ENCODE data around the gene SLC27A5. TPM values are rescaled to one million over a fixed set of nuclear protein-coding genes. Genes with fewer than 3 reads are reported as not detected.

SLC27A5 gene
- total and polyA plus RNA-seq, 2 donors (not counting 3 experiments of a cell fraction or from before 2014, with no cell fraction given), result 7.1 to 16.0 TPM

- CTCF ChIA-PET, result interaction anchor here (1.4 to 1.7 kb wide), 3 partner anchors 31 to 36 kb away, joined by 5 to 6 read pairs (median 6); partner anchors contain the start of gene ZBTB45
- Histone ChIP-seq H3K4me3 (replicated peaks in 1 of 3; ENCODE audit: insufficient read depth in 1 of 3, low read depth in 1 of 3, low read length in 3 of 3) (no peak overlapping the region), H3K79me2 (ENCODE audit: control insufficient read depth, insufficient read depth, low read length) (peaks cover 40% of the 10 kb centered on the region), H3K36me3 (ENCODE audit: control insufficient read depth in 2 of 2, extremely low read depth in 1 of 2, insufficient read depth in 2 of 2, low read length in 2 of 2) (peaks cover 14 to 50% of the 10 kb centered on the region in 2 experiments), H2AFZ (ENCODE audit: low read depth, low read length) (no peak overlapping the region), H3K9me1 (replicated peaks; ENCODE audit: control insufficient read depth, extremely low read depth, insufficient read depth, low read length) (no peaks in the 10 kb centered on the region), H3K27me3 (ENCODE audit: control insufficient read depth in 2 of 2, insufficient read depth in 2 of 2, low read length in 2 of 2) (no peaks in the 10 kb centered on the region), H3K27ac (ENCODE audit: insufficient read depth, low read depth, low read length) (no peak overlapping the region), H3K9ac (replicated peaks; ENCODE audit: extremely low read depth, insufficient read depth, low read length) (no peak overlapping the region), H3K4me1 (ENCODE audit: control insufficient read depth, extremely low read depth, insufficient read depth, low read length) (peaks cover 28% of the 10 kb centered on the region), H3K9me3 (replicated peaks; ENCODE audit: control insufficient read depth, insufficient read depth, low read length) (no peaks in the 10 kb centered on the region), H4K20me1 (replicated peaks; ENCODE audit: control insufficient read depth, extremely low read depth, insufficient read depth, low read length) (peaks cover 4% of the 10 kb centered on the region), H3K4me2 (ENCODE audit: insufficient read depth, low read length) (no peak overlapping the region)
- DNase-seq (ENCODE audit: low read depth, low spot score), result no peak
- TF ChIP-seq MYC (IDR thresholded peaks at IDR 0.05; ENCODE audit: low read depth, low read length) (no peak), POLR2A (IDR thresholded peaks at IDR 0.05; ENCODE audit: low read depth, low read length) (no peak), MAX (IDR thresholded peaks at IDR 0.05; ENCODE audit: insufficient read depth, insufficient read length) (no peak), JUN (IDR thresholded peaks at IDR 0.05; ENCODE audit: borderline replicate concordance, insufficient read depth, insufficient read length, low read depth) (no peak), POLR2AphosphoS5 (IDR thresholded peaks at IDR 0.05; ENCODE audit: insufficient read depth, low read depth, low read length) (no peak), FOS (IDR thresholded peaks at IDR 0.05; ENCODE audit: borderline replicate concordance, insufficient read depth, low read length) (no peak), EZH2 (IDR thresholded peaks at IDR 0.05; ENCODE audit: borderline replicate concordance, low read depth, low read length, severe bottlenecking) (no peak), GATA2 (IDR thresholded peaks at IDR 0.05; ENCODE audit: insufficient read depth, insufficient read length, low read depth, low read length) (no peak)
- TF ChIP-seq, protein P1, sequence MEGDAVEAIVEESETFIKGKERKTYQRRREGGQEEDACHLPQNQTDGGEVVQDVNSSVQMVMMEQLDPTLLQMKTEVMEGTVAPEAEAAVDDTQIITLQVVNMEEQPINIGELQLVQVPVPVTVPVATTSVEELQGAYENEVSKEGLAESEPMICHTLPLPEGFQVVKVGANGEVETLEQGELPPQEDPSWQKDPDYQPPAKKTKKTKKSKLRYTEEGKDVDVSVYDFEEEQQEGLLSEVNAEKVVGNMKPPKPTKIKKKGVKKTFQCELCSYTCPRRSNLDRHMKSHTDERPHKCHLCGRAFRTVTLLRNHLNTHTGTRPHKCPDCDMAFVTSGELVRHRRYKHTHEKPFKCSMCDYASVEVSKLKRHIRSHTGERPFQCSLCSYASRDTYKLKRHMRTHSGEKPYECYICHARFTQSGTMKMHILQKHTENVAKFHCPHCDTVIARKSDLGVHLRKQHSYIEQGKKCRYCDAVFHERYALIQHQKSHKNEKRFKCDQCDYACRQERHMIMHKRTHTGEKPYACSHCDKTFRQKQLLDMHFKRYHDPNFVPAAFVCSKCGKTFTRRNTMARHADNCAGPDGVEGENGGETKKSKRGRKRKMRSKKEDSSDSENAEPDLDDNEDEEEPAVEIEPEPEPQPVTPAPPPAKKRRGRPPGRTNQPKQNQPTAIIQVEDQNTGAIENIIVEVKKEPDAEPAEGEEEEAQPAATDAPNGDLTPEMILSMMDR (IDR thresholded peaks at IDR 0.05; ENCODE audit: extremely low read depth in 1 of 2, insufficient read depth in 1 of 2, low read depth in 1 of 2, low read length in 2 of 2), result no peak
- dilution Hi-C loops (cut with MboI; ENCODE audit: extremely low pct_ligation_motif_present, low sequenced_read_pairs), result no loop called here
- FAIRE-seq, result peak; percentile 24
- BruUV-seq (replicated peaks), result no TSS peak
- POLR2A ChIA-PET, result no interaction called here
- intact Hi-C loops (cut with micrococcal nuclease), result no loop called here
Observed at GRCh38 chr19:58550362-58551122, 38.8 kb upstream of the SLC27A5 start.

Measured in endothelial cell of umbilical vein (primary cell).